ENCODE results near the gene TTC12. TPM values are rescaled to one million over a fixed set of nuclear protein-coding genes. Genes with fewer than 3 reads are reported as not detected.

The TTC12 gene
- total RNA-seq, 2 experiments from 2014 or later, result 3.6 to 3.9 TPM

DNA sequence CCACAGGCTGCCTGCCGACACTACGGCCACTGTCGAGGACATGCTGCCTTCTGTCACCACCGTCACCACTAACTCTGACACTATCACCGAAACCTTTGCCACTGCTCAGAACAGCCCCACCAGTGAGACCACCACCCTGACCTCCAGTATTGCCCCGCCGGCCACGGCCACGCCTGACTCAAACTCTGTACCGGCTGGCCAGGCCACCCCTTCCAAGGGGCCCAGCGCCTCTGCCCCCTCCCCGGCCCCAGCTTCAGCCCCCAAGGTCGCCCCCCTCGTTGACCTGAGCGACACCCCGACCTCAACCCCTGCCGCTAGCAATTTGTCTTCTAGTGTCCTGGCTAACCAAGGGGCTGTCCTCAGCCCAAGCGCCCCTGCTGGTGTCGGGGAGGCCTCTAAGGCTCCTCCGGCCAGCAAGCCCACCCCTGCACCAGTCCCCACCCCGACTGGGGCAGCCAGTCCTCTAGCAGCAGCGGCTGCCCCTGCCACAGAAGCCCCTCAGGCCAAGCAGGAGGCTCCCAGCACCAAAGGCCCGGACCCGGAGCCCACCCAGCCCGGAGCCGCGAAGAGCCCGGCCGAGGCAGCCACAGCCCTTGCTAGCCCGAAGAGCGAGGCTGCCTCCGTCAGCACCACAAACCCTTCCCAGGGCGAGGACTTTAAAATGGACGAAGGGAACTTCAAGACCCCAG, 41.3 kb upstream of the TTC12 start:
- Histone ChIP-seq H3K4me1 (ENCODE audit: insufficient read depth, low read length, poor library complexity, severe bottlenecking) (no peaks in the 10 kb centered on the region), H3K27ac (ENCODE audit: low read depth, low read length, poor library complexity, severe bottlenecking) (no peak overlapping the region), H3K79me2 (ENCODE audit: insufficient read depth, low read depth, low read length) (no peaks in the 10 kb centered on the region), H4K20me1 (ENCODE audit: insufficient read depth, low read length) (no peaks in the 10 kb centered on the region), H3K9me3 (ENCODE audit: low read length) (no peaks in the 10 kb centered on the region), H2AFZ (ENCODE audit: low read length) (no peak overlapping the region), H3K36me3 (ENCODE audit: insufficient read depth, low read length) (no peaks in the 10 kb centered on the region), H3K9me2 (ENCODE audit: insufficient read depth, low read length) (no peaks in the 10 kb centered on the region), H3K4me2 (ENCODE audit: low read length) (no peak overlapping the region), H3K4me3 (ENCODE audit: low read depth, low read length, poor library complexity, severe bottlenecking) (no peak overlapping the region)
- POLR2A ChIA-PET, result no interaction called here
- BruUV-seq (replicated peaks), result no TSS peak
- no peak for TF ChIP-seq EZH2phosphoT487 (IDR thresholded peaks at IDR 0.05; ENCODE audit: borderline replicate concordance, low read depth, low read length)
- TF ChIP-seq, protein P1, sequence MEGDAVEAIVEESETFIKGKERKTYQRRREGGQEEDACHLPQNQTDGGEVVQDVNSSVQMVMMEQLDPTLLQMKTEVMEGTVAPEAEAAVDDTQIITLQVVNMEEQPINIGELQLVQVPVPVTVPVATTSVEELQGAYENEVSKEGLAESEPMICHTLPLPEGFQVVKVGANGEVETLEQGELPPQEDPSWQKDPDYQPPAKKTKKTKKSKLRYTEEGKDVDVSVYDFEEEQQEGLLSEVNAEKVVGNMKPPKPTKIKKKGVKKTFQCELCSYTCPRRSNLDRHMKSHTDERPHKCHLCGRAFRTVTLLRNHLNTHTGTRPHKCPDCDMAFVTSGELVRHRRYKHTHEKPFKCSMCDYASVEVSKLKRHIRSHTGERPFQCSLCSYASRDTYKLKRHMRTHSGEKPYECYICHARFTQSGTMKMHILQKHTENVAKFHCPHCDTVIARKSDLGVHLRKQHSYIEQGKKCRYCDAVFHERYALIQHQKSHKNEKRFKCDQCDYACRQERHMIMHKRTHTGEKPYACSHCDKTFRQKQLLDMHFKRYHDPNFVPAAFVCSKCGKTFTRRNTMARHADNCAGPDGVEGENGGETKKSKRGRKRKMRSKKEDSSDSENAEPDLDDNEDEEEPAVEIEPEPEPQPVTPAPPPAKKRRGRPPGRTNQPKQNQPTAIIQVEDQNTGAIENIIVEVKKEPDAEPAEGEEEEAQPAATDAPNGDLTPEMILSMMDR (conservative IDR thresholded peaks at IDR 0.05; ENCODE audit: low read length), result no peak
- no peak for DNase-seq (ENCODE audit: low spot score)
- intact Hi-C loops (cut with micrococcal nuclease; ENCODE audit: unreplicated experiment), result no loop called here
- CTCF ChIA-PET (ENCODE audit: unreplicated experiment), result no interaction called here

DNA sequence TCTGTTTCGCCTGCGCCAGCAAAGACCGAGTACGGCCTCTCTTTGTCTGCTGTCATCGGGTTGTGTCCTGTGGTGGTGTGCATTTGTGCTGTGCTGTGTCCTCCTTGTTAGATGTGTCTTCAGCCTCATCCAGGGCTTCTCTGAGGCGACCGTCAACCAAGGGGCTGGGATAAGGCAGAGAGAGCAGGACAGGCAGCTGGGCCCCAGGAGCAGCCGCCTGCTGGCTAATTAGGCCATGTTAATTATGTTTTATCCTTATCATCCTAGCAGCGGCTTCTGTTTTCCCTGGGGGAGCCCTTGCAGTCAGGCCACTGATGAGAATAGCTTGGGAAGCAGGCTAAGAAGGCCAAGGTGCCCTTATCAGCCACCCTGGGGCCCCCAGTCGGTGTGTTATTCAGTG, 40.7 kb upstream of the TTC12 start:
- DNase-seq (ENCODE audit: low spot score), result no peak
- Histone ChIP-seq H3K27ac (ENCODE audit: low read depth, low read length, poor library complexity, severe bottlenecking) (no peak overlapping the region), H3K79me2 (ENCODE audit: insufficient read depth, low read depth, low read length) (no peaks in the 10 kb centered on the region), H3K4me3 (ENCODE audit: low read depth, low read length, poor library complexity, severe bottlenecking) (no peak overlapping the region), H4K20me1 (ENCODE audit: insufficient read depth, low read length) (no peaks in the 10 kb centered on the region), H3K36me3 (ENCODE audit: insufficient read depth, low read length) (no peaks in the 10 kb centered on the region), H3K4me2 (ENCODE audit: low read length) (no peak overlapping the region), H3K9me3 (ENCODE audit: low read length) (no peaks in the 10 kb centered on the region), H3K4me1 (ENCODE audit: insufficient read depth, low read length, poor library complexity, severe bottlenecking) (no peaks in the 10 kb centered on the region), H2AFZ (ENCODE audit: low read length) (no peak overlapping the region), H3K9me2 (ENCODE audit: insufficient read depth, low read length) (no peaks in the 10 kb centered on the region)
- intact Hi-C loops (cut with micrococcal nuclease; ENCODE audit: unreplicated experiment), result no loop called here
- no TSS peak for BruUV-seq (replicated peaks)
- ChIA-PET CTCF (ENCODE audit: unreplicated experiment) (no interaction called here), POLR2A (no interaction called here)
- TF ChIP-seq EZH2phosphoT487 (IDR thresholded peaks at IDR 0.05; ENCODE audit: borderline replicate concordance, low read depth, low read length), result no peak
- TF ChIP-seq, protein P1 (conservative IDR thresholded peaks at IDR 0.05; ENCODE audit: low read length), result no peak

DNA sequence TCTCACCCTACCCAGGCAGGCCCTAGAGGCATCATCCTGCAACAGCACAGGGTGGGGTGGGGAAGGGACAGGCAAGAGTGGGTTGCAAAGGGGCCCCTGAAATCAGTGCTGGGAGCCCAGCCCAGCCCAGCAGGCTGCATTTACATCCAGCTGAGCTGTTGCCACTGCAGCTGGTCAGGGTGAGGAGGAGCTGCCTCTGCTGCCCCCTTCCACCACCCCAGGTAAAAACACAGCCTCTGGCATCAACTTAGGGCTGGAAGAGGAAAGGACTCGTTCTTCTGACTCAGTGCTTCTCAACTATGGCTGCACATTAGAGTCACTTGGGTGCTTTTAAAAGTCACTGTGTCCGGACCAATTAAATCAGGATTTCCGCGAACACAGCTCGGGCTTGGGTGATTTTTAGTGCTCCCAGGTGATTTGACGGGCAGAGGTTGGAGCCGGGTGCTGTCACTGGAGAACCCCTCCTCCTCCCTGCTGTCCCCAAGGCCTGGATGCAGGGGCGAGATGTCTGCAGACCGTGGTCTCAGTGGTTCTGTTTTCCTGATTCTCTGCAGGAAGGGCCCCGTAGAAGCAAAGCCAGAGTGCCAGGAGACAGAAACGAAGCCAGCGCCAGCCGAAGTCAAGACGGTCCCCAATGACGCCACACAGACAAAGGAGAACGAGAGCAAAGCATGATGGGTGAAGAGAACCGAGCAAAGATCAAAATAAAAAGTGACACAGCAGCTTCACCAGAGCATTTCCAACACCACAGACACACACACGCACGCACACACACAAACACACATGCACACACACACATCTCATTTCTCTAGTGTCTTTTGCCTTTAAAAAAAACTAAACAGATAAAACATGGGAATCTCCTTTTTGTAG, 39.4 kb upstream of the TTC12 start:
- no peaks in the 10 kb centered on the region for H3K9me2 ChIP-seq (ENCODE audit: insufficient read depth, low read length)
- H4K20me1 ChIP-seq (ENCODE audit: insufficient read depth, low read length), result no peaks in the 10 kb centered on the region
- no peak overlapping the region for H3K27ac ChIP-seq (ENCODE audit: low read depth, low read length, poor library complexity, severe bottlenecking)
- no peaks in the 10 kb centered on the region for H3K36me3 ChIP-seq (ENCODE audit: insufficient read depth, low read length)
- no peaks in the 10 kb centered on the region for H3K4me1 ChIP-seq (ENCODE audit: insufficient read depth, low read length, poor library complexity, severe bottlenecking)
- H3K9me3 ChIP-seq (ENCODE audit: low read length), result no peaks in the 10 kb centered on the region
- no peak overlapping the region for H3K4me2 ChIP-seq (ENCODE audit: low read length)
- H3K79me2 ChIP-seq (ENCODE audit: insufficient read depth, low read depth, low read length), result no peaks in the 10 kb centered on the region
- TF ChIP-seq, protein P1 (conservative IDR thresholded peaks at IDR 0.05; ENCODE audit: low read length), result no peak
- TF ChIP-seq EZH2phosphoT487 (IDR thresholded peaks at IDR 0.05; ENCODE audit: borderline replicate concordance, low read depth, low read length), result no peak
- H3K4me3 ChIP-seq (ENCODE audit: low read depth, low read length, poor library complexity, severe bottlenecking), result no peak overlapping the region
- DNase-seq (ENCODE audit: low spot score), result no peak
- intact Hi-C loops (cut with micrococcal nuclease; ENCODE audit: unreplicated experiment), result no loop called here
- POLR2A ChIA-PET, result no interaction called here
- no TSS peak for BruUV-seq (replicated peaks)
- H2AFZ ChIP-seq (ENCODE audit: low read length), result no peak overlapping the region
- CTCF ChIA-PET (ENCODE audit: unreplicated experiment), result no interaction called here

Measured in OCI-LY7 (cell line).